Stimulated activated CD8-positive, alpha-beta memory T cell treated with anti-CD3 and anti-CD28 coated beads, Interleukin-4, amount 100 ng/mL, for 4 hours (primary cell): ENCODE data around the gene GJD3.

Experiments
- DNase-seq, 2 donors: peaks; one replicate each; pipeline ENCODE4 v3.0.0-alpha.2; 2020; ENCODE audit warnings: low read depth in 2 of 2, low spot score in 1 of 2

GJD3 gene

GRCh38 chr17:40340880-40341807 lies 23.4 kb downstream of the GJD3 start:
- peak; percentile 56 to 76 for DNase-seq

GRCh38 chr17:40340327-40340726 lies 24.2 kb downstream of the GJD3 start:
- no peak for DNase-seq

GRCh38 chr17:40338941-40339649 lies 25.4 kb downstream of the GJD3 start:
- DNase-seq: no peak

GRCh38 chr17:40338058-40338457 lies 26.5 kb downstream of the GJD3 start:
- DNase-seq: no peak

- DNase-seq: no peak
These were observed 27.2 kb downstream of the GJD3 start for GRCh38 chr17:40337351-40337750.

- DNase-seq: no peak
These were observed 28.9 kb downstream of the GJD3 start for GRCh38 chr17:40335620-40336019.

- DNase-seq: no peak
These were observed 30.6 kb downstream of the GJD3 start for GRCh38 chr17:40333781-40334448.

- no peak for DNase-seq
These were observed 32.5 kb downstream of the GJD3 start for GRCh38 chr17:40331743-40332641.

GRCh38 chr17:40330850-40331470 lies 33.6 kb downstream of the GJD3 start:
- no peak for DNase-seq

- no peak for DNase-seq
These were observed 34.4 kb downstream of the GJD3 start for GRCh38 chr17:40329839-40330794.

GRCh38 chr17:40328386-40328766 lies 36.2 kb downstream of the GJD3 start:
- DNase-seq: no peak

GRCh38 chr17:40327735-40328385 lies 36.7 kb downstream of the GJD3 start:
- no peak for DNase-seq

- no peak for DNase-seq
These were observed 37.2 kb downstream of the GJD3 start for GRCh38 chr17:40327244-40327729.

- no peak for DNase-seq
These were observed 37.7 kb downstream of the GJD3 start for GRCh38 chr17:40326832-40327199.

GRCh38 chr17:40326014-40326831 lies 38.3 kb downstream of the GJD3 start:
- no peak for DNase-seq

- DNase-seq: no peak
These were observed 39.2 kb downstream of the GJD3 start for GRCh38 chr17:40325156-40326013.
